NB4 (cell line): ENCODE measurements around the gene INPP1.

Experiments
- CTCF ChIP-seq: IDR thresholded peaks from one replicate; pipeline ENCODE4 v1.5.1; 2012; ENCODE audit warnings: low read depth, low read length
- MYC ChIP-seq: IDR thresholded peaks from 2 replicates; pipeline ENCODE4 v1.6.1; 2011; ENCODE audit warnings: low read depth, low read length
- POLR2A ChIP-seq: IDR thresholded peaks from 2 replicates; pipeline ENCODE4 v1.6.1; 2011; ENCODE audit warnings: mild to moderate bottlenecking; ENCODE audit not compliant: insufficient read length; ENCODE audit errors: extremely low read depth

- TF ChIP-seq CTCF, result no peak
- TF ChIP-seq POLR2A, result no peak
- TF ChIP-seq MYC, result no peak
Measured at GRCh38 chr2:190318514-190318913, 24.9 kb upstream of the INPP1 start.
